CD14-positive monocyte (primary cell): ENCODE data around the gene ROR1. TPM values are rescaled to one million over a fixed set of nuclear protein-coding genes. Genes with fewer than 3 reads are reported as not detected.

Source experiments
- DNase-seq, 3 donors: peaks; one replicate each; pipeline ENCODE4 v3.0.0-alpha.2; 2011 to 2022
- H2AFZ ChIP-seq: 2 replicates; pipeline ENCODE4 v1.6.0; 2012; ENCODE audit warnings: mild to moderate bottlenecking, low read depth, low read length, inconsistent platforms; ENCODE audit not compliant: insufficient read depth, poor library complexity, severe bottlenecking
- H3K27ac ChIP-seq, 2 donors: 1 replicate in 1 of 2; 2 replicates in 1 of 2; pipeline ENCODE4 v1.5.1; 2012 to 2013; ENCODE audit warnings: low read length in 2 of 2, control low read depth in 1 of 2, inconsistent platforms in 1 of 2, low read depth in 1 of 2, mild to moderate bottlenecking in 1 of 2
- H3K27me3 ChIP-seq, 2 donors: one replicate each; pipeline versions ENCODE4 v1.6.0 to v1.6.1; 2011 to 2013; ENCODE audit warnings: low read length in 2 of 2; ENCODE audit not compliant: control insufficient read depth in 2 of 2, insufficient read depth in 2 of 2
- H3K36me3 ChIP-seq, 2 donors: replicated peaks in 1 of 2; 1 replicate in 1 of 2; 2 replicates in 1 of 2; pipeline versions ENCODE4 v1.5.1 to v1.6.1; 2012 to 2013; ENCODE audit warnings: low read length in 2 of 2, control low read depth in 1 of 2, inconsistent platforms in 1 of 2, mild to moderate bottlenecking in 1 of 2; ENCODE audit not compliant: insufficient read depth in 2 of 2, control insufficient read depth in 1 of 2
- H3K4me1 ChIP-seq, 2 donors: 1 replicate in 1 of 2; 2 replicates in 1 of 2; pipeline versions ENCODE4 v1.5.1 to v1.6.1; 2012 to 2013; ENCODE audit warnings: low read length in 2 of 2, control low read depth in 1 of 2, inconsistent platforms in 1 of 2, mild to moderate bottlenecking in 1 of 2, moderate library complexity in 1 of 2; ENCODE audit not compliant: insufficient read depth in 2 of 2, control insufficient read depth in 1 of 2
- H3K4me2 ChIP-seq: replicated peaks from 2 replicates; pipeline ENCODE3; 2012; ENCODE audit warnings: low read length, moderate library complexity, mild to moderate bottlenecking; ENCODE audit not compliant: poor library complexity, severe bottlenecking; ENCODE audit errors: extremely low read depth
- H3K4me3 ChIP-seq, 3 experiments: fragments of 200-600 bp in 1 of 3; sonication (generic) in 1 of 3; replicated peaks in 1 of 3; 1 replicate in 2 of 3; 2 replicates in 1 of 3; pipeline ENCODE4 v1.5.1; 2011 to 2013; ENCODE audit warnings: low read length in 3 of 3, mild to moderate bottlenecking in 3 of 3, control low read depth in 2 of 3, low read depth in 2 of 3, inconsistent platforms in 1 of 3, moderate library complexity in 1 of 3
- H3K79me2 ChIP-seq: 2 replicates; pipeline ENCODE4 v1.6.0; 2012; ENCODE audit warnings: mild to moderate bottlenecking, control low read depth, inconsistent platforms, low read length, moderate library complexity; ENCODE audit not compliant: insufficient read depth
- H3K9ac ChIP-seq: 2 replicates; pipeline ENCODE4 v1.6.0; 2017; ENCODE audit warnings: low read length, mild to moderate bottlenecking; ENCODE audit not compliant: insufficient read depth, poor library complexity, severe bottlenecking
- H3K9me3 ChIP-seq, 2 donors: replicated peaks in 1 of 2; 1 replicate in 1 of 2; 2 replicates in 1 of 2; pipeline versions ENCODE4 v1.5.1 to v1.6.1; 2012 to 2013; ENCODE audit warnings: low read length in 2 of 2, control low read depth in 1 of 2; ENCODE audit not compliant: control insufficient read depth in 1 of 2, insufficient read depth in 1 of 2
- H4K20me1 ChIP-seq: 2 replicates; pipeline ENCODE4 v1.6.0; 2012; ENCODE audit warnings: mild to moderate bottlenecking, low read length, control low read depth, moderate library complexity; ENCODE audit not compliant: insufficient read depth
- H3K27ac Mint-ChIP-seq, 7 donors: one replicate each; pipeline ENCODE4 v1.8.0; 2020; ENCODE audit warnings: mild to moderate bottlenecking in 7 of 7, mixed read lengths in 7 of 7, moderate library complexity in 6 of 7, inconsistent platforms in 2 of 7
- H3K27me3 Mint-ChIP-seq, 3 donors: one replicate each; pipeline ENCODE4 v1.8.0; 2021 to 2022; ENCODE audit warnings: low read depth in 3 of 3, mild to moderate bottlenecking in 3 of 3, mixed read lengths in 3 of 3, moderate library complexity in 3 of 3, inconsistent platforms in 1 of 3
- H3K36me3 Mint-ChIP-seq, 2 donors: one replicate each; pipeline ENCODE4 v1.8.0; 2020; ENCODE audit warnings: mixed read lengths in 2 of 2, inconsistent platforms in 1 of 2, mild to moderate bottlenecking in 1 of 2
- H3K4me1 Mint-ChIP-seq: one replicate; pipeline ENCODE4 v1.8.0; 2020; ENCODE audit warnings: mild to moderate bottlenecking, mixed read lengths
- H3K4me3 Mint-ChIP-seq, 2 donors: one replicate each; pipeline ENCODE4 v1.8.0; 2020; ENCODE audit warnings: mild to moderate bottlenecking in 2 of 2, mixed read lengths in 2 of 2, moderate library complexity in 1 of 2
- H3K9me3 Mint-ChIP-seq, 7 donors: one replicate each; pipeline ENCODE4 v1.8.0; 2020 to 2022; ENCODE audit warnings: mixed read lengths in 7 of 7, mild to moderate bottlenecking in 6 of 7, moderate library complexity in 6 of 7, inconsistent platforms in 2 of 7
- WGBS: methylation state at CpG from one replicate; pipeline ENCODE4 v1.1.5; 2013; ENCODE audit warnings: missing lambda C conversion rate; ENCODE audit not compliant: insufficient coverage; 5-methylcytosine and 5-hydroxymethylcytosine counted together
- intact Hi-C, 2 donors: fragments of 100-400 bp; cut with micrococcal nuclease; formaldehyde crosslinking; loops; one replicate each; pipeline versions ENCODE4 v1.15.0 to v1.15.1; 2023
- polyA plus RNA-seq, 3 donors: library from polyadenylated mRNA; depleted of rRNA in 1 of 3; unstranded in 2 of 3; stranded (reverse) in 1 of 3; fragments of 300-500 nt in 2 of 3; fragments of >200 nt in 1 of 3; fragmentation: Illumina TruSeq in 2 of 3; gene quantifications; 1 replicate in 2 of 3; 2 replicates in 1 of 3; pipeline ENCODE4 v1.2.3, GENCODE V29; 2012 to 2021
- TF ChIP-seq, protein P1 (sequence below): fragments of 200-600 bp; IDR thresholded peaks from one replicate; pipeline ENCODE4 v1.8.0; 2022; ENCODE audit warnings: antibody characterized with exemption, mild to moderate bottlenecking

Gene ROR1
- polyA plus RNA-seq, 3 donors = not detected

- no peak for DNase-seq
- no peak overlapping the region for H3K27ac ChIP-seq
- H4K20me1 ChIP-seq = no peaks in the 10 kb centered on the region
- no peaks in the 10 kb centered on the region for H3K4me1 ChIP-seq
- WGBS = no CpG with 5 or more reads among the region's 4 CpGs
- no peaks in the 10 kb centered on the region for H3K4me1 Mint-ChIP-seq
- H3K36me3 ChIP-seq = no peaks in the 10 kb centered on the region
- TF ChIP-seq, protein P1, sequence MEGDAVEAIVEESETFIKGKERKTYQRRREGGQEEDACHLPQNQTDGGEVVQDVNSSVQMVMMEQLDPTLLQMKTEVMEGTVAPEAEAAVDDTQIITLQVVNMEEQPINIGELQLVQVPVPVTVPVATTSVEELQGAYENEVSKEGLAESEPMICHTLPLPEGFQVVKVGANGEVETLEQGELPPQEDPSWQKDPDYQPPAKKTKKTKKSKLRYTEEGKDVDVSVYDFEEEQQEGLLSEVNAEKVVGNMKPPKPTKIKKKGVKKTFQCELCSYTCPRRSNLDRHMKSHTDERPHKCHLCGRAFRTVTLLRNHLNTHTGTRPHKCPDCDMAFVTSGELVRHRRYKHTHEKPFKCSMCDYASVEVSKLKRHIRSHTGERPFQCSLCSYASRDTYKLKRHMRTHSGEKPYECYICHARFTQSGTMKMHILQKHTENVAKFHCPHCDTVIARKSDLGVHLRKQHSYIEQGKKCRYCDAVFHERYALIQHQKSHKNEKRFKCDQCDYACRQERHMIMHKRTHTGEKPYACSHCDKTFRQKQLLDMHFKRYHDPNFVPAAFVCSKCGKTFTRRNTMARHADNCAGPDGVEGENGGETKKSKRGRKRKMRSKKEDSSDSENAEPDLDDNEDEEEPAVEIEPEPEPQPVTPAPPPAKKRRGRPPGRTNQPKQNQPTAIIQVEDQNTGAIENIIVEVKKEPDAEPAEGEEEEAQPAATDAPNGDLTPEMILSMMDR = no peak
- H3K9ac ChIP-seq = no peak overlapping the region
- no peak overlapping the region for H3K27ac Mint-ChIP-seq
- no peaks in the 10 kb centered on the region for H3K9me3 ChIP-seq
- peaks cover 0 to 7% (median 3%) of the 10 kb centered on the region in 7 donors for H3K9me3 Mint-ChIP-seq
- H3K4me3 Mint-ChIP-seq = no peak overlapping the region
- no peaks in the 10 kb centered on the region for H3K79me2 ChIP-seq
- H3K4me2 ChIP-seq = no peak overlapping the region
- no peak overlapping the region for H2AFZ ChIP-seq
- intact Hi-C loops = no loop called here
- H3K27me3 Mint-ChIP-seq = no peaks in the 10 kb centered on the region
- no peak overlapping the region for H3K4me3 ChIP-seq
- no peaks in the 10 kb centered on the region for H3K27me3 ChIP-seq
- no peaks in the 10 kb centered on the region for H3K36me3 Mint-ChIP-seq
Observed at GRCh38 chr1:64025051-64025450, 251.2 kb downstream of the ROR1 start.

DNA sequence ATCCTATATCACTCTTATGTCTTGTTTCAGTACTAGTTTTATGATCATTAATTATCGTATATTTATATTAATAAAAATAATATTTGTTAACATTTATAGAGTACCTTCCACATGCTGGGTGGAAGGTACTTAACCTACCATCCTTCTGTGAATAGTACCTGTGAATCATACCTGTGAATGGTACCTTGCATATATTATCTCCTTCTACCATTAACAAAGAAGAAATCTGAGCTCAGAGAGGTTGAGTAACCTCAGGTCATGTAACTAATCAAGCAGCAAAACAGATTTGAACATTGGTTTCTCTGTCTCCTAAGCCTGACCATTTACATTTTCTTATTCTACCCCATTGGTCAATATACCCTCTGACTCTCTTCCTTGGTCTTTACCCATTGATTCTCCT is 255.2 kb downstream of the ROR1 start:
- DNase-seq = no peak
- no peak overlapping the region for H3K4me3 Mint-ChIP-seq
- H3K9me3 Mint-ChIP-seq = peaks cover 0 to 10% (median 5%) of the 10 kb centered on the region in 7 donors
- no peaks in the 10 kb centered on the region for H3K4me1 ChIP-seq
- no peak overlapping the region for H3K27ac ChIP-seq
- no peaks in the 10 kb centered on the region for H3K9me3 ChIP-seq
- no peak overlapping the region for H3K27ac Mint-ChIP-seq
- no CpG with 5 or more reads among the region's 1 CpG for WGBS
- H3K79me2 ChIP-seq = no peaks in the 10 kb centered on the region
- TF ChIP-seq, protein P1 = no peak
- no peaks in the 10 kb centered on the region for H3K36me3 Mint-ChIP-seq
- H3K36me3 ChIP-seq = no peaks in the 10 kb centered on the region
- no peak overlapping the region for H3K4me3 ChIP-seq
- intact Hi-C loops = no loop called here
- H3K27me3 Mint-ChIP-seq = no peaks in the 10 kb centered on the region
- H3K4me1 Mint-ChIP-seq = no peaks in the 10 kb centered on the region
- H3K27me3 ChIP-seq = no peaks in the 10 kb centered on the region
- H3K9ac ChIP-seq = no peak overlapping the region
- H2AFZ ChIP-seq = no peak overlapping the region
- no peaks in the 10 kb centered on the region for H4K20me1 ChIP-seq
- no peak overlapping the region for H3K4me2 ChIP-seq
